ENCODE measurements around the gene B3GAT2.

B3GAT2 gene

GRCh38 chr6:70843328-70843918 lies 113.4 kb downstream of the B3GAT2 start (continued):
- no peak for TF ChIP-seq TSHZ2 (CRISPR knock-in tag; IDR thresholded peaks at IDR 0.05)
- no peak for TF ChIP-seq ZC3H10 (CRISPR knock-in tag; IDR thresholded peaks at IDR 0.05)
- TF ChIP-seq RARB (CRISPR knock-in tag; IDR thresholded peaks at IDR 0.05): no peak
- TF ChIP-seq ARNTL (CRISPR knock-in tag; IDR thresholded peaks at IDR 0.05; ENCODE audit: borderline replicate concordance, low read depth): no peak
- no peak for TF ChIP-seq TCF4 (CRISPR knock-in tag; IDR thresholded peaks at IDR 0.05; ENCODE audit: borderline replicate concordance)

GRCh38 chr6:70842541-70842940 lies 114.3 kb downstream of the B3GAT2 start:
- no peak for ATAC-seq
- TF ChIP-seq PATZ1 (CRISPR knock-in tag; IDR thresholded peaks at IDR 0.05; ENCODE audit: borderline replicate concordance): no peak
- TF ChIP-seq ZNF70 (CRISPR knock-in tag; IDR thresholded peaks at IDR 0.05): no peak
- TF ChIP-seq ESRRG (CRISPR knock-in tag; IDR thresholded peaks at IDR 0.05): no peak
- TF ChIP-seq ZNF565 (CRISPR knock-in tag; conservative IDR thresholded peaks at IDR 0.05; ENCODE audit: low read depth): no peak
- TF ChIP-seq CSRNP3 (CRISPR knock-in tag; IDR thresholded peaks at IDR 0.05): no peak
- TF ChIP-seq RARB (CRISPR knock-in tag; IDR thresholded peaks at IDR 0.05): no peak
- no peak for TF ChIP-seq ZFP3 (CRISPR knock-in tag; IDR thresholded peaks at IDR 0.05)
- no peak for TF ChIP-seq CSDC2 (CRISPR knock-in tag; IDR thresholded peaks at IDR 0.05)
- no peak for TF ChIP-seq BACH2 (CRISPR knock-in tag; IDR thresholded peaks at IDR 0.05; ENCODE audit: borderline replicate concordance)
- TF ChIP-seq PPARA (CRISPR knock-in tag; IDR thresholded peaks at IDR 0.05; ENCODE audit: borderline replicate concordance): no peak
- TF ChIP-seq OSR1 (CRISPR knock-in tag; IDR thresholded peaks at IDR 0.05): no peak
- TF ChIP-seq GLIS3 (CRISPR knock-in tag; IDR thresholded peaks at IDR 0.05): no peak
- no peak for TF ChIP-seq ZNF8 (CRISPR knock-in tag; IDR thresholded peaks at IDR 0.05)

- no peak; the same call in 2 of the 3 replicates for ATAC-seq
These were observed 115.7 kb downstream of the B3GAT2 start for GRCh38 chr6:70841112-70841511.

GRCh38 chr6:70839286-70840266 lies 117.3 kb downstream of the B3GAT2 start:
- TF ChIP-seq GLIS3 (CRISPR knock-in tag; IDR thresholded peaks at IDR 0.05) (no peak), TOX (CRISPR knock-in tag; IDR thresholded peaks at IDR 0.05; ENCODE audit: borderline replicate concordance) (no peak), CREB5 (CRISPR knock-in tag; IDR thresholded peaks at IDR 0.05; ENCODE audit: low read depth) (no peak), CSDC2 (CRISPR knock-in tag; IDR thresholded peaks at IDR 0.05) (no peak), POU6F1 (CRISPR knock-in tag; IDR thresholded peaks at IDR 0.05; ENCODE audit: borderline replicate concordance, low read depth) (no peak), PPARA (CRISPR knock-in tag; IDR thresholded peaks at IDR 0.05; ENCODE audit: borderline replicate concordance) (no peak), ZNF565 (CRISPR knock-in tag; conservative IDR thresholded peaks at IDR 0.05; ENCODE audit: low read depth) (no peak), ZNF8 (CRISPR knock-in tag; IDR thresholded peaks at IDR 0.05) (no peak), ZC3H10 (CRISPR knock-in tag; IDR thresholded peaks at IDR 0.05) (no peak), BACH2 (CRISPR knock-in tag; IDR thresholded peaks at IDR 0.05; ENCODE audit: borderline replicate concordance) (no peak), SNAI2 (CRISPR knock-in tag; IDR thresholded peaks at IDR 0.05) (no peak), ARNTL (CRISPR knock-in tag; IDR thresholded peaks at IDR 0.05; ENCODE audit: borderline replicate concordance, low read depth) (no peak)
- ATAC-seq: no peak

More at GRCh38 chr6:70841112-70841511, 115.7 kb downstream of the B3GAT2 start:
- TF ChIP-seq ZNF8 (CRISPR knock-in tag; IDR thresholded peaks at IDR 0.05): no peak
- TF ChIP-seq TCF4 (CRISPR knock-in tag; IDR thresholded peaks at IDR 0.05; ENCODE audit: borderline replicate concordance): peak; percentile 69; the same call in 1 of the 2 replicates
